Stimulated activated CD4-positive, alpha-beta T cell treated with anti-CD3 and anti-CD28 coated beads, Interleukin-4, amount 100 ng/mL, for 1 hour (primary cell): ENCODE results near the gene PLEKHA7.
A peak's percentile ranks its signal among the peaks of the same experiment; 100 is the strongest.
"Not testable (repeated sequence)": the region's sequence is repeated elsewhere in the genome, so short reads cannot be mapped to it uniquely, and the experiment has no call there.

Source experiments
- DNase-seq: peaks from one replicate; pipeline ENCODE4 v3.0.0-alpha.2; 2020

The PLEKHA7 gene, protein sequence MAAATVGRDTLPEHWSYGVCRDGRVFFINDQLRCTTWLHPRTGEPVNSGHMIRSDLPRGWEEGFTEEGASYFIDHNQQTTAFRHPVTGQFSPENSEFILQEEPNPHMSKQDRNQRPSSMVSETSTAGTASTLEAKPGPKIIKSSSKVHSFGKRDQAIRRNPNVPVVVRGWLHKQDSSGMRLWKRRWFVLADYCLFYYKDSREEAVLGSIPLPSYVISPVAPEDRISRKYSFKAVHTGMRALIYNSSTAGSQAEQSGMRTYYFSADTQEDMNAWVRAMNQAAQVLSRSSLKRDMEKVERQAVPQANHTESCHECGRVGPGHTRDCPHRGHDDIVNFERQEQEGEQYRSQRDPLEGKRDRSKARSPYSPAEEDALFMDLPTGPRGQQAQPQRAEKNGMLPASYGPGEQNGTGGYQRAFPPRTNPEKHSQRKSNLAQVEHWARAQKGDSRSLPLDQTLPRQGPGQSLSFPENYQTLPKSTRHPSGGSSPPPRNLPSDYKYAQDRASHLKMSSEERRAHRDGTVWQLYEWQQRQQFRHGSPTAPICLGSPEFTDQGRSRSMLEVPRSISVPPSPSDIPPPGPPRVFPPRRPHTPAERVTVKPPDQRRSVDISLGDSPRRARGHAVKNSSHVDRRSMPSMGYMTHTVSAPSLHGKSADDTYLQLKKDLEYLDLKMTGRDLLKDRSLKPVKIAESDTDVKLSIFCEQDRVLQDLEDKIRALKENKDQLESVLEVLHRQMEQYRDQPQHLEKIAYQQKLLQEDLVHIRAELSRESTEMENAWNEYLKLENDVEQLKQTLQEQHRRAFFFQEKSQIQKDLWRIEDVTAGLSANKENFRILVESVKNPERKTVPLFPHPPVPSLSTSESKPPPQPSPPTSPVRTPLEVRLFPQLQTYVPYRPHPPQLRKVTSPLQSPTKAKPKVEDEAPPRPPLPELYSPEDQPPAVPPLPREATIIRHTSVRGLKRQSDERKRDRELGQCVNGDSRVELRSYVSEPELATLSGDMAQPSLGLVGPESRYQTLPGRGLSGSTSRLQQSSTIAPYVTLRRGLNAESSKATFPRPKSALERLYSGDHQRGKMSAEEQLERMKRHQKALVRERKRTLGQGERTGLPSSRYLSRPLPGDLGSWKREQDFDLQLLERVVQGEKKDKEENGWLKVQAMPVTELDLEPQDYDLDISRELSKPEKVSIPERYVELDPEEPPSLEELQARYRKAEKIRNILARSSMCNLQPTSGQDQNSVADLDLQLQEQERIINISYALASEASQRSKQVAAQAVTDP

DNA sequence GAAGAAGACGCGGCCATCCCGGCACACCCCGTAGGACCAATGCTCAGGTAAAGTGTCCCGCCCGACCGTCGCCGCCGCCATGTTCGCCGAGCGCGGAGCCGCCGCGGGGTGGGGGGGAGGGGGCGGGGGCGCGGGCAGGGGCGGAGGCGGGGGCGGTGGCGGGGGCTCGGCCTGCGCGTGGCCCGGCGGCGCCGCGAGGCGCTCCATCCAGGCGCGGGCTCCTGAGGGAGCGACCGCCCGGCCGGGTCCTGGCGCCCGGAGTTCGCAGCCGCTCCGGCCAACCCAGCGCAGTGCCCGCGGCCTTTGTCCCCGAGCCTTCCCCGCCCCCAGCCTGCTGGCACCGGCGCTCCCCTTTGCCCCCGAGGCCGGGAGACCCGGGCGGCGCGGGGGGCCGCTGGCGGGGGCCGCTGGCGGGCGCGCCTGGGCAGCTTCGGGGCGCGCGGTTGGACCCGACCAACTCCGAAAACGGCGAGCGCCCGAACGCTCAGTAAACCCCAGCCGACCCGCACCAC lies at the start of gene PLEKHA7:
TSS of gene PLEKHA7 (minus strand) at position 94 of the 512 bp plus-strand sequence. CDS start at position 81, 13 bp downstream.
- peak; percentile 5 for DNase-seq

DNA sequence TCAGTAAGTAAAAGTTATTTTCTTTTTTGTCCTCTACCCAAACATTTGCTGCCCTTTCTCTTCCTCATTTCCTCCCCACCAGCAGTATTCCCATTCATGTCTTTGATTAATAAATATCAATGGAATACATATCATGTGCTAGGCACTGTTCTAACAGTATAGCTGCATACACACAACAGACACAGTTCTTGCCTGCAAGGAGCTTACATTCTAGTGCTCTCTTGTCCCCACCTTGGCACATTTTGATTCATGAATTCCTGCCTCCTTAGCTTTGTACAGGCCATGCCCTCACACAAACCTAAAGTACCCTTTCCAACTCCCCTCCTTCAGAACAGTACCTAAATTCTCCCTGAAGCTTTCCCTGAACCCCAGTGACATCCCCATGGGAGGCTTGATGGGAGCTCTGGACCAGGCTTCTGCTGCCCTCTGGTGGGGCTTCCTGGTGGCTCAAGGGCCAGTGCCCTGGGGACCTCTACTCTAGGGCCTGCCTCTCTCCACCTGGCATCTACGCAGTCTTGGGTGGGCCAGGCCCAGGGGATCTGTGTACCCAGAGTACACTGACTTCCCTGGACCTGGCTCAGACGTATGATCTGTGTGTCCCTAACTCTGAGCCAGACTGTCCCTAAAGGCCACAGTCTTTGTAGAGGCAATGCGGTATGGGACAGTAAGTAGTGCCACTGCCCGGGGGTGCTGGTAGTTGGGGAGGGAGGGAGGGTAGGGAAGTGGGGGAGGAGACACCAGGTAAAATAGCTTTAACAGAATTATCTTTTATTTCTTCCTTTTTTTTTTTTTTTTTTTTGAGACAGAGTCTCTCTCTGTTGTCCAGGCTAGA lies 49.2 kb upstream of the PLEKHA7 start:
- DNase-seq = peak; percentile 62

DNA sequence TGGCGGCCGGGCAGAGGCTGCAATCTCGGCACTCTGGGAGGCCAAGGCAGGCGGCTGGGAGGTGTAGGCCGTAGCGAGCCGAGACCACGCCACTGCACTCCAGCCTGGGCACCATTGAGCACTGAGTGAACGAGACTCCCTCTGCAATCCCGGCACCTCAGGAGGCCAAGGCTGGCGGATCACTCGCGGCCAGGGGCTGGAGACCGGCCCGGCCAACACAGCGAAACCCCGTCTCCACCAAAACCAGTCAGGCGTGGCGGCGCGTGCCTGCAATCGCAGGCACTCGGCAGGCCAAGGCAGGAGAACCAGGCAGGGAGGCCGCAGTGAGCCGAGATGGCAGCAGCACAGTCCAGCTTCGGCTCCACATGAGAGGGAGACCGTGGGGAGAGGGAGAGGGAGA lies 36.9 kb upstream of the PLEKHA7 start:
- not testable (repeated sequence) for DNase-seq

DNA sequence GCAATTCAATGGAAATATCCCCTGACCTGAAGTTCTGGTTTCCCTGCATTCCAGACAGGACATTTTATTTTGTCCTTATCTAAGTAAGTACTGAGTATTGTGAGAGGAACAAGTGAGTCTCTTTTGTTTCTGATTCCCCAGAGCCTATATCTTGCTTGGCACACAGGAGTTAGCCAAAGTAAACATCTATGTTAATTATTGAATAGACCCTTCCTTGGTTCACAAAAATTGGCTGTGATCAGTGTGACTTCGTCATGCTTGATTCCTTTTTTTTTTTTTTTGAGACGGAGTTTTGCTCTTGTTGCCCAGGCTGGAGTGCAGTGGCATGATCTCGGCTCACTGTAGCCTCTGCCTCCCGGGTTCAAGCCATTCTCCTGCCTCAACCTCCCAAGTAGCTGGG lies 34.3 kb upstream of the PLEKHA7 start:
- DNase-seq = not testable (repeated sequence)

DNA sequence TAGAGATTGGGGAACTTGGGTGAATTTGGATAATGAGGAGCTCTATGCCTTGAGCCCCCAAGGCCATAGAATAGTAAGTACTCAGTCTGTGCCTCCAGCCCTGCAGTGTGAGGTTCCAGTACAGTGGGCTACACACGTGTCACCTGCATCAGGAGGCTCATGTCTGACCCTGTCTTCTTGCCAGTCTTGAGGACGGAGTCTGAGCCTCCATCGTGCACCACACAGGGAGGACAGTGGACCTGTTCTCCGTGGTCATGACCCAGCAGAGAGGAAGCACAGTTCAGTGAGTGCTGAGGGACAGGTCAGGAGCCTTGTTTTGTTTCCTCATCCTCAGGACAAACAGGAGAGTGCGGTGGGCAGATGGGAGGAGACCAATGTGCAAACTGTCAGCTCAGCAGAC lies 32.5 kb upstream of the PLEKHA7 start:
- DNase-seq = no peak

DNA sequence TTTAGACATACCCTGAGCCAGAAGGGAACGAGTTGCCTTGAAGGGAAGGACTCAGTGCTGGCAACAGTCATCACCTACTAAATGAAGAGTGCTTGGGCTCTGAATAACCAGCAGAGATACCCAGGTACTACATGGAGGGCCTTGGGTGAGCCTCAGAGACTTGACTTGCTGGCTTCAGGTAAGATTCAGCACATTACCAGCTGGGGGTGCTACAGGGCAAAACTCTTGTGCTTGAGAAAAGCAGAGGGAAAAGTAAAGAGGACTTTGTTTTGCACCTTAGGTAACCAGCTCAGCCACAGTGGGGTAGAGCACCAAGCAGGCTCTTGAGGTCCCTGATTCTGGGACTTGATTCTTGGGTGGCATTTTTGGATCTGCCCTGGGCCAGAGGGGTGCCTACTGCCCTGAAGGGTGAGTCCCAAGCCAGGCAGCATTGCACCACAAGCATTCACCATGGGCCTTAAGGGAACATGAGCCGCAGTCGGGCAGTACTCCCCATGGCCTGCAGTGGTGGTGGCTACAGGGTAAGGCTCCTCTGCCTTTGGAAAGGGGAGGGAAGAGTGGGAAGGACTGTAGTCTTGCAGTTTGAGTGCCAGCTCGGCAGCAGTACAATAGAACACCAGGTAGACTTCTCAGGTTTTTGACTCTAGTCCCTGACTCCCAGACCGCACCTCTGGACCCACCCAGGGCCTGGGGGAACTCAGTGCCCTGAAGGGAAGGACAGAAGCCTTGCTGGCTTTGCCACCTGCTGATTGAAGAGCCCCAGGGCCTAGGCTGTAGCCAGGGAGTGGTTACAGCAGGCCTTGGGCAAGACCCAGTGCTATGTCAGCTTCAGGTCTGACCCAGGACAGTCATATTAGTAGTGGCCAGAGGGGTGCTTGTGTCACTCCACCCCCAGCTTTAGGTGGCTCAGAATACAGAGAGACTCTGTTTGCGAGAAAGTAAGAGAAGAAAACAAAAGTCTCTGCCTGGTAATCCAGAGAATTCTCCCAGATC lies 22.7 kb upstream of the PLEKHA7 start:
- no peak for DNase-seq

DNA sequence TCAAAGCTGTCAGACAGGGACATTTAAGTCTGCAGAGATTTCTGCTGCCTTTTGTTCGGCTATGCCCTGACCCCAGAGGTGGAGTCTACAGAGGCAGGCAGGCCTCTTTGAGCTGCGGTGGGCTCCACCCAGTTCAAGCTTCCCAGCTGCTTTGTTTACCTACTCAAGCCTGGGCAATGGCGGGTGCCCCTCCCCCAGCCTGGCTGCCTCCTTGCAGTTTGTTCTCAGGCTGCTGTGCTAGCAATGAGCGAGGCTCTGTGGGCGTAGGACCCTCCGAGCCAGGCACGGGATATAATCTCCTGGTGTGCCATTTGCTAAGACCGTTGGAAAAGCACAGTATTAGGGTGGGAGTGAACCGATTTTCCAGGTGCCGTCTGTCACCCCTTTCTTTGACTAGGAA lies 19.8 kb upstream of the PLEKHA7 start:
- DNase-seq = not testable (repeated sequence)

DNA sequence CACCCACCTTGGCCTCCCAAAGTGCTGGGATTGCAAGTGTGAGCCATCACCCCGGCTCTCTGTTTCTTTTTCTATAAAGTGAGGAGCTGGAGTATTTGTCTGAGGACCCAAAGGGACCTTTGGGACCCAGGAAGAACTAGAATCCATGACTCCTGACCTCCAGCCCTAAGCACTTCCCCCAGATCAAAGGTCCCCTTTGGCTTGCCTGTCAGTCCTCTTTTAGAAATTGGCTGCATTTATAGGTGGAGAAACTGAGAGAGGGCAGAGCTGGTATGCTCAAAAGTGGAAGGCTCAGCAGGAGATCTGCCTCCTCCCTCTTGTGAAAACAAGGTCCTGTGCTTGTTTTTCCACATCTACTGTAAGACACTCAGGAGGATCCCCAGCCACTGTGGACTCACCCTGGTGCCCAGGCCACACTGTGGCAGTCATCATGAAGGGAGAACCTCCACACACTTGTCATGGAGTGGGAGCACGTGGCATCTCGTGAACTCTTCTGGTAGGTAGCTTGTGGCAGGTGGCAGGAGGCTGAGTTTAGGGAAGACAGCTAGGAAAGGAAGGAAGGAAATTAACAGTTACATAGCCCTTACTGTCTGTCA lies 12.4 kb upstream of the PLEKHA7 start:
- no peak for DNase-seq

DNA sequence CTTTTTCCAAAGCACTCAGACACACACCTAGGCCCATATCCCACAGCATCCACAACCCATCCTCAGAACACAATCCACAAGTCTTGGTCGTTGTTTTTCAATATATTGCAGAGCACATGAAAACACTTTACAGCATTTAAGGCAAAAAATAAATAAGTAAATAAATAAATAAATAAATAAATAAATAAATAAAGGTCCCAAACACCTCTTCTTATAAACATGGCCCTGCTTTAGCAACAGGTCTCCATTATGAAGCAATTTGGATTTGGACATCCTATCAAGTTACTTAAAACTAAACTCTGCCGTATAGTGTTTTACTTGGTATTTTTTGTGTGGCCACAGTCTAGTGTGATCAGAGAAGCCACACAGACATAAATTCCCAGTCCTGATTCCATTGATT lies 10.7 kb upstream of the PLEKHA7 start:
- no peak for DNase-seq

DNA sequence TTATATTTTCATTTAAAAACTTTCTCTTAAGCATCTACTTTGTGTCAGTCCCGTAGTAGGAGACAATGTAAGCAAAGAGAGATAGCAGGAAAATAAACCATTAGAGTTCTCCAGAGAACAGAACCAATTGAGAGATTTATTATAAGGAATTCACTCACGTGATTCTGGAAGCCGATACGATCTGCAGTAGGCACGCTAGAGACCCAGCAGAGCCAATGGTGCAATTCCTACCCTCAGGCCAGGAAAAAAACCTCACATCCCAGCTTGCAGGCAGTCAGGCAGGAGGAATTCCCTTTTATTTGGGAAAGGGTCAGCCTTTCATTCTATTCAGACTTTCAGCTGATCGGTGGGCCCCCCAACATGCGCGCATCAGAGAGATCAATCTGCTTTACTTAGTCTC lies 7.3 kb upstream of the PLEKHA7 start:
- no peak for DNase-seq

DNA sequence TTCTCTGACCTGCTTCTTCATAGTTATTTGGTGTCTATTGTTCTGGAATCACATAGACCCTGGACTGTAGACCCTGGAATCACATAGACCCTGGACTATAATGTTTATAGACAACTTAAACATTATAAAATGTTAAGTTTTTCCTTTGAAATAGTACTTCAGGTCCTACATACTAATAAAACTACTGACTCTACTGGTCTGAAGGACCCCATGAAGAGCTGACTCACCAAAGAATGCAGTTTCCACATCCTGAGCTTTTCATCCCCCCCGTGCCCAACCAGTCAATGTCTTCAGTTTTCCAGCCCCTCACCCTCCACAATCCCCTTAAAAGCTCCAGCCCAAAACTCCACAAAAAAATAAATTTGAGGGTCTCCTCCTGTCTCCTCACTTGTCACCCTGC lies 6.6 kb upstream of the PLEKHA7 start:
- no peak for DNase-seq

DNA sequence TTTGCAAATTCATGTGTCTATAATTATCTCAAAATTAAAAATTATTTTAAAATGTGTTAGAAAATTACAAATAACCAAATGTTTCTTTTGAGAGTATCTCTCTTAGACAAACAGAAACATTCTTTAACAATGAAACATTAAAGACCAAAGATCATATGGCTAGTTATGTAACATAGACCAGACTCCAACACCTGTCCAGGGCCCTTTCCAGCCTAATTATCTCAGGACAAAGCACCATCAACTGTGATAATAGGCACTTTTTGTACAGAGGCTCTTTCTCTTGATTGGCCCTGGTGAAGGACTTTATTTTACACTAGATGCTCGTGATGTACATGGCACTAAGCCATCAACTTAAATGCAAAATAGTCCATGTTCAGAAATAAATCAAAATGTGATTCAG lies 5.0 kb upstream of the PLEKHA7 start:
- no peak for DNase-seq

DNA sequence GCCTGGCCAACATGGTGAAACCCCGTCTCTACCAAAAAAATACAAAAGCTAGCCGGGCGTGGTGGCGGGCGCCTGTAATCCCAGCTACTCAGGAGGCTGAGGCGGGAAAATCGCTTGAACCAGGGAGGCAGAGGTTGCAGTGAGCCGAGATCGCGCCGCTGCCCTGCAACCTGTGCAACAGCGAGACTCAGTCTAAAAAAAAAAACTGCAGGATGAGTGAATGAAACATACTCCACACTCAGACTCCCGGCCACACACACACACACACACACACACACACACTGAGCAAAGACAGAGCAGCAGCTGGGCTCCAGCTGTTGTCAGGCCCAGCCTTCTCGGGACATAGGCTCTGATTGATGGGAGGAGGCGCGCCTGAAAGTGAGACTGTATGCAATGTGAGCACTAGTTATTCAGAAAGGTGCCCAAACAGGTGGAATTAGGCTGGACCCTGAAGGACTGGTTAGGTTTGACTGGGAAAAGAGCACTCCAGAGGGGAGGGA lies 1.5 kb upstream of the PLEKHA7 start:
- DNase-seq = no peak

DNA sequence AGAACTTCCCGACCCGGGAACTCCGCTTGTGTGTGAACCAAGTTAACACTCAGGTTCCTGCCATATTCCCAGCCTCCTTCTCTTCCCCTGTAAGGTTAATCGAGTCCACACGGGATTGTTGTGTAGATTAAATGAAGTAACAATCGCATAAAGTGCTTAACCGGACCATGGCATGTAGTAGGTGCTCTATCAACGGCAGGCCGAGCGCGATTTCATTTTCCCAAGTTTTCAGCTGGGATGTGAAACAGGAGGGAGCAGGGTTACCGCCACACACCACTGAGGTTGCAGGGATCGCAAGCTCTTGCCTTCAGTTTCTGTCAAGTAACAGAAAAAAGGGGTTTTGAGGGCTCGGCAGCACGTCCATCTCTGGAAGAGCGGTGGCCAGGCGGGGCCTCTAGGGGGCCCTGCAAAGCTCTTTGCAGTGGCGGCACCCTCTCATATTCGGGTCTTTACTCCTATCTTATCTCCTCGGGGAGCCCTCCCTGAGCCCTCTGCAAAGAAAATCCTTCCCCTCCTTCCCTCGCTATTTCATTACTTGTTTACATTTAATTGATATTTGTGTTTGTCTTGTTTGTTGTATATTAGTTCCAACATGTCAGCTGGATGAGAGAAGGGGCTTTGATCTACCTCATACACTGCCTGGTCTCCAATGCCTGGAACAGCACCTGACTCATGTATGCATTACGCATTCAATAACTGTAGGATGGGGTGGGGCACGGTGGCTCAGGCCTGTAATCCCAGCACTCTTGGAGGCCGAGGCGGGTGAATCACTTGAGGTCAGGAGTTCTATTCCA lies 816 bp upstream of the PLEKHA7 start:
- DNase-seq = peak; percentile 12

DNA sequence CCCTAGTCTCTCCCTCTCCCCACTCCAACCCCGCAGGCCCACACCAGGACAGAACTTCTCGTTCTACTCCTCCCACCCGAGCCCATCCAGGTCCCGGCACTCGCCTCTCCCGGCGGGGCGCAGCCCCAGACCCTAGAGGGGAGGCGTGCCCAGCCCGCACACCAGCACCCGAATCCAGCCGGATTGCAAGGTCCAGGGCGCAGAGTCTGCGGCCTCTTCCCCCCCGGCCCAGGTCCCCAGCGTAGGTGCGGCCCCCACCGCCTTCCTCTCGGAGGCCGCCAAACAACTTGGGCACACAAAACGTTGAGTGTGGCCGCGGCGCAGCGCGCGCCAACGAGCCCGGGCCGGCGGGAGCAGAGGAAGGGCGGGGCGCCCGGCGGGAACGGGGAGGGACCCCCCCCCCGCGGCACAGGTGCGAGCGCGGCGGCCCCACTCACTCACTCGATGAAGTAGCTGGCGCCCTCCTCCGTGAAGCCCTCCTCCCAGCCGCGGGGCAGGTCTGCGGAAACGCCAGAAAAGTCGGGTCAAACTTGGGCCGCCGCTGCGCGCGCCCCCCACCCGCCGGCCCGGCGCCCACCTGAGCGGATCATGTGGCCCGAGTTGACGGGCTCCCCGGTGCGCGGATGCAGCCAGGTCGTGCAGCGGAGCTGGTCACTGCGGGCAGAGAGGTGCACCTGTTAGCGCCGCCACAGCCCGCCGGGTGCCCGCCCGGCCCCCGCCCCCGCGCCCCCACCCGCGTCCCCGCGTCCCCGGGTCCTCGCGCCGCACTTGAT lies 480 bp downstream of the PLEKHA7 start:
- DNase-seq = peak; percentile 31

DNA sequence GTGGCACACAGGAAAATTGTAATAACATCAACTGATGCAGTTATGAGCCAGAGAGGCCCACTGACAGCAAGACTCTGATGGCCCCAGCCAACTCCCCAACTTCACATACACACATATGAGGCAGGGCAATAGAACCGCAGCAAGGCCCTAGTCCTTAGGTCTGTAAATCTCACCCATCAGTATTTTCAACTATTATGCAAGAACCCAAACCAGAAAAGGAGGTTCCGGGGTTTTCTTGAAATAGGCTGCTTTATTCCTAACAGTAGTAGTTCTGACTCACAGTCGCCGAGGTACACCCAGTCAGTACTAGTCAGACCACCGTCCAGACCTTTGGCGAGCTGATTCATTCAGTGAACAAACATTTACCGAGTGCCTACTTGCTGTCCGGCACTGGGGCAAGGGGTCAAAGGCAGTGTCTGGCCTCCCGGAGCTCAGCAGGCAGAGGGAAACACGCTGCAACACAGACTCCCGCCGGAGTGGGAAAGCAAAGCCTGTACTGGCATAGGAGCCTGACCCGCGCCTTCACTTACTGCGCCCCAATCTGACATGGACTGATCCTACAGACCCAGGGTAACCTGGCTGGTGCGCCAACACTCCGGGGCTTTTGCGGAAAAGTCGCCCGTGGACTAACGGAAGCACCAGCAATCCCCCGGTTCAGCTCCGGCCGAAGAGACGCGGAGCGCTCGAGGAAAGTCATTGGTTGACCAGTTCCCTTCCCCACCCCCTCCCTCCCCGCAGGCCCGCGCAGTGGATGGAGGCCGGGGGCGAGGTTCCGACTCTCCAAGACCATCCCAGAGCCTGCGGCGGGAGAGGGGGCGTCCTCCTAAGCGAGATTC lies 1.3 kb downstream of the PLEKHA7 start:
- DNase-seq = no peak

DNA sequence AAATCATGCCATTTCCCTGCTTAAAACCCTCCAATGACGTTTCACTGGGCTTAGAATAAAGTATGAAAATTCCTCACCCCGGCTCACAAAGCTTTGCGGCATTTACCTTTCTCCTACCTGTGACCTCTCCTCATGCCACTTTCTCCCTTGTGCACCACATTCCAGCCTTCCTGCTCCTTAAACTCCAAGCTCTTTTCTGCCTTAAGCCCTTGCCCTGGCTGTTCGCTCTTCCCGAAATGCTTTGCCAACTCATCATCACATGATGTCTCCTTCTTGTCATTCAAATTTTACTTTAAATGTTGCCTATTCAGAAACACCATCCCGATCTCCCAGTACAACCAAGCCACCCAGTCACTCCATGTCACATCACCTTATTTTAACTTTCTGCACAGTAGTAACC lies 2.0 kb downstream of the PLEKHA7 start:
- DNase-seq = no peak
